Brain microvascular endothelial cell (primary cell): ENCODE measurements around the gene TBPL1.

Experiments used
- DNase-seq: peaks from one replicate; pipeline ENCODE4 v3.0.0-alpha.2; 2020
- H3K27ac ChIP-seq: fragments of 250-450 bp; sonication (Bioruptor Pico); 2 replicates; pipeline ENCODE4 v1.5.1; 2020; ENCODE audit warnings: mild to moderate bottlenecking, moderate library complexity
- H3K27me3 ChIP-seq: fragments of 250-450 bp; sonication (Bioruptor Pico); replicated peaks from 2 replicates; pipeline ENCODE4 v1.5.1; 2020; ENCODE audit warnings: mild to moderate bottlenecking
- H3K36me3 ChIP-seq: fragments of 250-450 bp; sonication (Bioruptor Pico); replicated peaks from 2 replicates; pipeline ENCODE4 v1.5.1; 2020; ENCODE audit warnings: mild to moderate bottlenecking
- H3K4me3 ChIP-seq: 2 replicates; pipeline ENCODE4 v1.5.1; 2011; ENCODE audit warnings: low read depth, mild to moderate bottlenecking, control low read depth, low read length, moderate library complexity
- CTCF ChIP-seq: IDR thresholded peaks from 2 replicates; pipeline ENCODE4 v1.5.1; 2011; ENCODE audit warnings: low read depth, mild to moderate bottlenecking, moderate library complexity, low read length, control low read depth, inconsistent platforms; ENCODE audit errors: missing control alignments
- in situ Hi-C: cut with HindIII; loops from 2 replicates; pipeline ENCODE4 v1.10.0; 2017; ENCODE audit warnings: low sequenced_read_pairs, low pct_ligation_motif_present

The TBPL1 gene

DNA sequence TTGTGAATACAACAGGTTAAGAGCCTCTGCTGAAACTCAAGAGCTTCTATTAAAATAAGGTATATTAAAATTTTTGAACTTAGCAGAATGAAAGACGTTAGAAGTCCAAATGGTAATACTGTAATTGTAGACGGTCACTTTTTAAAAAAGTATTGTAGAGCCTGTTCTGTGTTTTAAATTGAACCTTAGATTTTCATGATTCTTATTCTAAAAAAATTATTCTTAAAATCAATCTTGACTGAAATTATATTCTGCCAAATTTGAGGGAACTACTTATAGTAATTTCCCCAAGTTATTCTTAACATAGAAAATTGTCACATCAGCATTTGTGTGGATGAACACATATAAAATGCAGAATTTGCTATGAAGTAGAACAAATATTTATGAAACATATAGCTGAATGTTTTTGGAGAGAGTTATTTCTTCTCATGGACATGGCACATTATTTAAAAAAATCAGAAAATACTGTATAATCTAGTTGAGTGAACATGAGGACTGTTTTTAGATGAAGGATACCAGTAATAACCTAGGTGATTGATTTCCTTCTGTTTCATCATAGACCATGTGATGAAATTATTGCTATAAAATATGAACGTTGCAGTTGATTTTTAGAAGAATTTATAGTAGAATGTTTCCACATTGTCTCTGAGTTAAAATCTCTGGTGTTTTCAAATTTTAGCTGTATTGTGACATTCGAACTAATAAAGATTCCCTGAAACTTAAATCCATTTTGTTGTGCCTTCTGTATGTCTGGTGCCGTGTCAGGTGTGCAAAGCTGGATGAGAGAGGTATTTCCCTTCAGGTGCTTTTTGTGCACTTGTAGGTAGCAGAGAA lies 2.8 kb downstream of the TBPL1 start:
- Histone ChIP-seq H3K36me3 (no peaks in the 10 kb centered on the region), H3K27ac (no peak overlapping the region), H3K4me3 (no peak overlapping the region), H3K27me3 (no peaks in the 10 kb centered on the region)
- no peak for TF ChIP-seq CTCF
- in situ Hi-C loops, result no loop called here
- no peak for DNase-seq

DNA sequence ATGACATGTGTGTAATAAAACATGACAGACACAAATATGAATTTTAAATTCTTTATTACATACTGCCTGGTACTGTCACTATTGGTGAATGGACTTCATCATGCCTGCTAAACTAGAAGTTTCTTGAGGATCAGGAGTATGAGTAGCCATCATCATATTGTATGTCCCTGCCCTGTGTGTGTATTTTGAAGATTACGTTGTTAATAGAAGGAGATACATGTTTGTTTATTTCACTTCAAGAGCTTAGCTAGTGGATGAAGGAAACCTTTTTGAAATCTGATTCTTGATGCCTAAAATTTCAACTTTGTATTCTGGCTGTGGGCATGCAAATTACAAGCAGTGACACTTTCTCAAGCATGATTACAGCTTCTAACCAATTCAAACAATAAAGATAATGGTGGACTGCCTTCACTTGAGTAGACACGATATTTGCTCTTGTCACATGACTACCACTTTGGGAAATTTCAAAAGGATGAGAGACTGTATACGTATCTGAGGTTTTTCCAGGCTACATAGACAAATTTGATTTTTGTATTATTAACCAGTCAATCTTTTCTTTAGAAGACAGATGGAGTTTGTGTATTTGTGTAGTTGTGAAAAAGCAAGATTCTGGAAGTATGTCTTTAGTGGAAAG lies 3.5 kb downstream of the TBPL1 start:
- in situ Hi-C loops, result no loop called here
- H3K4me3 ChIP-seq, result no peak overlapping the region
- TF ChIP-seq CTCF, result no peak

DNA sequence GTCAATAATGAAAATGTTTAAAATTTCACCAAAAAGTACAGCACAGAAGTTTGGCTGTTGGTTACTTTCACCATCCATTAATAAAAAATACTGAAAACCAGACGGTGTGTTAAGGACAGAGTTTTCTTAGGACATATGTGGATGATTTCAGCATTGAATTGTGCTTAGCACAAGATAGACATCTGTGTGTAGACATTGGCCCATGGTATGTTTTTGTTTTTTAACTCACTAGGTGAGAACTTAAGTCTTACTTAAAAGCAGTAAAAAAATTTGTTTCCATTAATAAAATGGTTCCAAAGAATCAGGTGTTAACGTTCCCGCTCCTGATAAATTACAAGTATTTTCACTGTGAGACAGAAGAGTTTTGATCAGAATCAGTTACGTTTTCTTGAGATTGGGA lies 4.2 kb downstream of the TBPL1 start:
- no peak overlapping the region for H3K27ac ChIP-seq
- H3K36me3 ChIP-seq, result no peaks in the 10 kb centered on the region
- no peak for DNase-seq
- H3K27me3 ChIP-seq, result no peaks in the 10 kb centered on the region
- no peak overlapping the region for H3K4me3 ChIP-seq
- in situ Hi-C loops, result no loop called here
- TF ChIP-seq CTCF, result no peak

More for the DNA sequence above, 3.5 kb downstream of the TBPL1 start:
- Histone ChIP-seq H3K27ac (no peak overlapping the region), H3K36me3 (no peaks in the 10 kb centered on the region), H3K27me3 (no peaks in the 10 kb centered on the region)
- no peak for DNase-seq

DNA sequence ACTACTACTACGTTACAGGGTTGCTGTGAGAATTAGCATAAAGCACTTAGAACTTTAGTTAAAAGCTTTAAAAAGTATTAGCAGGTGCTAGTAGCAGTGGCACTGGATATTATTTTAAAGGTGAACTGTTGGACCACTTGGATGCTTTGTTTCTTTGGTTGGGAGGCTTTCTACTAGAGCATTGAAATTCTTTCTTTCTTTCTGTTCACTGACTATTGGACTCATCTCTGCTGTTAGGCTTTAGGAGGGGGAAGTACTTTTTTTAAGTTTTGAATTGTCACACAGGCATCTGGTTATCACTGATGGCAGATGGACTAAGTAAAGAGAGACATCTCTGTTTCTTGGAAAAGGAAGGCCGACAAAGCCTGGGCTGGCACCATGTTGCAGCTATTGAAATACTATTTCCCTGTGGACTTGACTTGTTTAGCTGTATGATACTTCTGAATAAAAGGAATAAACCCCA lies 4.8 kb downstream of the TBPL1 start:
- TF ChIP-seq CTCF, result no peak
- Histone ChIP-seq H3K36me3 (no peaks in the 10 kb centered on the region), H3K4me3 (no peak overlapping the region), H3K27ac (no peak overlapping the region), H3K27me3 (no peaks in the 10 kb centered on the region)
- no peak for DNase-seq
- in situ Hi-C loops, result no loop called here

- no peak for DNase-seq
- Histone ChIP-seq H3K4me3 (no peak overlapping the region), H3K36me3 (no peaks in the 10 kb centered on the region), H3K27ac (no peak overlapping the region), H3K27me3 (no peaks in the 10 kb centered on the region)
- TF ChIP-seq CTCF, result no peak
- in situ Hi-C loops, result no loop called here
Measured at GRCh38 chr6:133958791-133959190, 5.8 kb downstream of the TBPL1 start.
